PC-9 (cell line): ENCODE measurements around the gene VTCN1.

Experiments used
- CTCF ChIP-seq: fragments of 200-600 bp; sonication (generic); conservative IDR thresholded peaks from 2 replicates; pipeline ENCODE4 v1.6.1; 2017; ENCODE audit warnings: mixed run types, antibody characterized with exemption, mild to moderate bottlenecking, moderate library complexity
- EZH2 ChIP-seq: fragments of 200-600 bp; sonication (generic); IDR thresholded peaks from 2 replicates; pipeline ENCODE4 v1.8.0; 2017; ENCODE audit warnings: antibody characterized with exemption, low read depth

- TF ChIP-seq CTCF (no peak), EZH2 (no peak)
Observed at GRCh38 chr1:117116784-117117130, 94.0 kb downstream of the VTCN1 start.
